GM13977 (cell line): ENCODE measurements around the gene CARD9.
A peak's percentile ranks its signal among the peaks of the same experiment; 100 is the strongest.

Experiments
- DNase-seq: peaks from one replicate; pipeline ENCODE4 v3.0.0; 2012; ENCODE audit warnings: low spot score
- CTCF ChIP-seq: IDR thresholded peaks from 2 replicates; pipeline ENCODE4 v1.5.1; 2012; ENCODE audit warnings: mild to moderate bottlenecking, control low read depth; ENCODE audit not compliant: insufficient read depth; ENCODE audit errors: extremely low read depth, missing control alignments
- in situ Hi-C: fragments of 300-500 bp; cut with MboI; formaldehyde crosslinking; loops from one replicate; pipeline ENCODE4 v1.12.0; 2022; ENCODE audit warnings: low sequenced_read_pairs, low pct_unique_long_range_greater_than_20kb, mixed read lengths, inconsistent platforms; ENCODE audit not compliant: unreplicated experiment

Gene CARD9

GRCh38 chr9:136400038-136400834, 26.8 kb upstream of the CARD9 start, which contains the start of gene SNAPC4:
TSS of gene SNAPC4 (minus strand) at chr9:136400170. CDS start at chr9:136398428, 1,742 bp downstream.
- DNase-seq = peak; percentile 98
- TF ChIP-seq CTCF = peak; percentile 89
- in situ Hi-C loops = no loop called here

- peak; percentile 70 for DNase-seq
- in situ Hi-C loops = no loop called here
Observed at GRCh38 chr9:136399176-136400037, 25.9 kb upstream of the CARD9 start.

GRCh38 chr9:136398286-136398685, 24.8 kb upstream of the CARD9 start:
- DNase-seq = no peak
- in situ Hi-C loops = no loop called here
- TF ChIP-seq CTCF = no peak

More at GRCh38 chr9:136399176-136400037, 25.9 kb upstream of the CARD9 start:
- no peak for TF ChIP-seq CTCF

- in situ Hi-C loops = no loop called here
- no peak for DNase-seq
- no peak for TF ChIP-seq CTCF
Observed at GRCh38 chr9:136397643-136398042, 24.2 kb upstream of the CARD9 start.

GRCh38 chr9:136396219-136396515, 22.7 kb upstream of the CARD9 start:
- DNase-seq = no peak
- TF ChIP-seq CTCF = no peak
- in situ Hi-C loops = no loop called here

- in situ Hi-C loops = no loop called here
- DNase-seq = no peak
- no peak for TF ChIP-seq CTCF
Observed at GRCh38 chr9:136395345-136396218, 22.1 kb upstream of the CARD9 start.
